ENCODE data around the gene CNNM1. TPM values are rescaled to one million over a fixed set of nuclear protein-coding genes. Genes with fewer than 3 reads are reported as not detected.

The CNNM1 gene
- total RNA-seq, 1 experiment from 2014 or later: not detected

GRCh38 chr10:99358101-99358500 is 28.9 kb downstream of the CNNM1 start:
- no peaks in the 10 kb centered on the region for H3K79me2 ChIP-seq (ENCODE audit: insufficient read depth, low read length)
- no peak overlapping the region for H3K4me2 ChIP-seq (ENCODE audit: low read length)
- intact Hi-C loops (cut with micrococcal nuclease): no loop called here
- H3K4me1 ChIP-seq (ENCODE audit: control insufficient read depth in 1 of 2, insufficient read depth in 2 of 2, low read length in 2 of 2): no peaks in the 10 kb centered on the region
- ChIA-PET POLR2A (no interaction called here), CTCF (no interaction called here), RAD21 (ENCODE audit: low non-redundant PET in 1 of 2, low total read pairs in 2 of 2, uncharacterized antibody in 2 of 2, unreplicated experiment in 2 of 2) (no interaction called here)
- no peaks in the 10 kb centered on the region for H4K20me1 ChIP-seq (ENCODE audit: insufficient read depth)
- H3K9me2 ChIP-seq (ENCODE audit: insufficient read depth): no peaks in the 10 kb centered on the region
- no TSS peak for BruUV-seq (replicated peaks)
- no peak overlapping the region for H2AFZ ChIP-seq (ENCODE audit: low read depth, low read length, poor library complexity, severe bottlenecking)
- H3K9ac ChIP-seq (ENCODE audit: low read length): no peak overlapping the region
- H3K27me3 ChIP-seq (ENCODE audit: insufficient read depth, low read length): peaks cover 55% of the 10 kb centered on the region
- ATAC-seq (no peak), DNase-seq (ENCODE audit: low read depth, low spot score) (no peak)
- TF ChIP-seq, protein P1, sequence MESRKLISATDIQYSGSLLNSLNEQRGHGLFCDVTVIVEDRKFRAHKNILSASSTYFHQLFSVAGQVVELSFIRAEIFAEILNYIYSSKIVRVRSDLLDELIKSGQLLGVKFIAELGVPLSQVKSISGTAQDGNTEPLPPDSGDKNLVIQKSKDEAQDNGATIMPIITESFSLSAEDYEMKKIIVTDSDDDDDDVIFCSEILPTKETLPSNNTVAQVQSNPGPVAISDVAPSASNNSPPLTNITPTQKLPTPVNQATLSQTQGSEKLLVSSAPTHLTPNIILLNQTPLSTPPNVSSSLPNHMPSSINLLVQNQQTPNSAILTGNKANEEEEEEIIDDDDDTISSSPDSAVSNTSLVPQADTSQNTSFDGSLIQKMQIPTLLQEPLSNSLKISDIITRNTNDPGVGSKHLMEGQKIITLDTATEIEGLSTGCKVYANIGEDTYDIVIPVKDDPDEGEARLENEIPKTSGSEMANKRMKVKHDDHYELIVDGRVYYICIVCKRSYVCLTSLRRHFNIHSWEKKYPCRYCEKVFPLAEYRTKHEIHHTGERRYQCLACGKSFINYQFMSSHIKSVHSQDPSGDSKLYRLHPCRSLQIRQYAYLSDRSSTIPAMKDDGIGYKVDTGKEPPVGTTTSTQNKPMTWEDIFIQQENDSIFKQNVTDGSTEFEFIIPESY (IDR thresholded peaks at IDR 0.05; ENCODE audit: extremely low read depth, insufficient replicate concordance, low read length): no peak
- TF ChIP-seq, protein P2, sequence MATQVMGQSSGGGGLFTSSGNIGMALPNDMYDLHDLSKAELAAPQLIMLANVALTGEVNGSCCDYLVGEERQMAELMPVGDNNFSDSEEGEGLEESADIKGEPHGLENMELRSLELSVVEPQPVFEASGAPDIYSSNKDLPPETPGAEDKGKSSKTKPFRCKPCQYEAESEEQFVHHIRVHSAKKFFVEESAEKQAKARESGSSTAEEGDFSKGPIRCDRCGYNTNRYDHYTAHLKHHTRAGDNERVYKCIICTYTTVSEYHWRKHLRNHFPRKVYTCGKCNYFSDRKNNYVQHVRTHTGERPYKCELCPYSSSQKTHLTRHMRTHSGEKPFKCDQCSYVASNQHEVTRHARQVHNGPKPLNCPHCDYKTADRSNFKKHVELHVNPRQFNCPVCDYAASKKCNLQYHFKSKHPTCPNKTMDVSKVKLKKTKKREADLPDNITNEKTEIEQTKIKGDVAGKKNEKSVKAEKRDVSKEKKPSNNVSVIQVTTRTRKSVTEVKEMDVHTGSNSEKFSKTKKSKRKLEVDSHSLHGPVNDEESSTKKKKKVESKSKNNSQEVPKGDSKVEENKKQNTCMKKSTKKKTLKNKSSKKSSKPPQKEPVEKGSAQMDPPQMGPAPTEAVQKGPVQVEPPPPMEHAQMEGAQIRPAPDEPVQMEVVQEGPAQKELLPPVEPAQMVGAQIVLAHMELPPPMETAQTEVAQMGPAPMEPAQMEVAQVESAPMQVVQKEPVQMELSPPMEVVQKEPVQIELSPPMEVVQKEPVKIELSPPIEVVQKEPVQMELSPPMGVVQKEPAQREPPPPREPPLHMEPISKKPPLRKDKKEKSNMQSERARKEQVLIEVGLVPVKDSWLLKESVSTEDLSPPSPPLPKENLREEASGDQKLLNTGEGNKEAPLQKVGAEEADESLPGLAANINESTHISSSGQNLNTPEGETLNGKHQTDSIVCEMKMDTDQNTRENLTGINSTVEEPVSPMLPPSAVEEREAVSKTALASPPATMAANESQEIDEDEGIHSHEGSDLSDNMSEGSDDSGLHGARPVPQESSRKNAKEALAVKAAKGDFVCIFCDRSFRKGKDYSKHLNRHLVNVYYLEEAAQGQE (IDR thresholded peaks at IDR 0.05; ENCODE audit: low read depth): no peak
- no peak for TF ChIP-seq RAD21 (IDR thresholded peaks at IDR 0.05; ENCODE audit: low read depth)
- TF ChIP-seq, protein P3, sequence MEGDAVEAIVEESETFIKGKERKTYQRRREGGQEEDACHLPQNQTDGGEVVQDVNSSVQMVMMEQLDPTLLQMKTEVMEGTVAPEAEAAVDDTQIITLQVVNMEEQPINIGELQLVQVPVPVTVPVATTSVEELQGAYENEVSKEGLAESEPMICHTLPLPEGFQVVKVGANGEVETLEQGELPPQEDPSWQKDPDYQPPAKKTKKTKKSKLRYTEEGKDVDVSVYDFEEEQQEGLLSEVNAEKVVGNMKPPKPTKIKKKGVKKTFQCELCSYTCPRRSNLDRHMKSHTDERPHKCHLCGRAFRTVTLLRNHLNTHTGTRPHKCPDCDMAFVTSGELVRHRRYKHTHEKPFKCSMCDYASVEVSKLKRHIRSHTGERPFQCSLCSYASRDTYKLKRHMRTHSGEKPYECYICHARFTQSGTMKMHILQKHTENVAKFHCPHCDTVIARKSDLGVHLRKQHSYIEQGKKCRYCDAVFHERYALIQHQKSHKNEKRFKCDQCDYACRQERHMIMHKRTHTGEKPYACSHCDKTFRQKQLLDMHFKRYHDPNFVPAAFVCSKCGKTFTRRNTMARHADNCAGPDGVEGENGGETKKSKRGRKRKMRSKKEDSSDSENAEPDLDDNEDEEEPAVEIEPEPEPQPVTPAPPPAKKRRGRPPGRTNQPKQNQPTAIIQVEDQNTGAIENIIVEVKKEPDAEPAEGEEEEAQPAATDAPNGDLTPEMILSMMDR (IDR thresholded peaks at IDR 0.05 in 2 of 3, conservative IDR thresholded peaks at IDR 0.05 in 1 of 3; ENCODE audit: borderline replicate concordance in 1 of 3, insufficient read depth in 1 of 3, low read depth in 2 of 3, low read length in 2 of 3): no peak
- no peak for TF ChIP-seq CEBPB (IDR thresholded peaks at IDR 0.05; ENCODE audit: low read depth)
- TF ChIP-seq SP1 (IDR thresholded peaks at IDR 0.05; ENCODE audit: low read depth): no peak
- TF ChIP-seq ZNF274 (IDR thresholded peaks at IDR 0.05; ENCODE audit: low read depth, low read length): no peak
- TF ChIP-seq ATF3 (IDR thresholded peaks at IDR 0.05): no peak
- no peak for TF ChIP-seq ELF1 (IDR thresholded peaks at IDR 0.05; ENCODE audit: borderline replicate concordance, low read depth)
- TF ChIP-seq TCF7L2 (IDR thresholded peaks at IDR 0.05; ENCODE audit: borderline replicate concordance, extremely low read depth, insufficient read depth, insufficient read length): no peak
- TF ChIP-seq JUND (IDR thresholded peaks at IDR 0.05): no peak
- no peak for TF ChIP-seq ZFX (IDR thresholded peaks at IDR 0.05)
- TF ChIP-seq FOSL1 (IDR thresholded peaks at IDR 0.05; ENCODE audit: low read depth): no peak
- TF ChIP-seq, protein P4, sequence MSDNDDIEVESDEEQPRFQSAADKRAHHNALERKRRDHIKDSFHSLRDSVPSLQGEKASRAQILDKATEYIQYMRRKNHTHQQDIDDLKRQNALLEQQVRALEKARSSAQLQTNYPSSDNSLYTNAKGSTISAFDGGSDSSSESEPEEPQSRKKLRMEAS (IDR thresholded peaks at IDR 0.05): no peak
- TF ChIP-seq EGR1 (IDR thresholded peaks at IDR 0.05; ENCODE audit: low read depth): no peak
- TF ChIP-seq EZH2 (IDR thresholded peaks at IDR 0.05): no peak
- no peak for TF ChIP-seq YY1 (IDR thresholded peaks at IDR 0.05; ENCODE audit: extremely low read depth, insufficient replicate concordance, low read depth, low read length)
- TF ChIP-seq POLR2A (IDR thresholded peaks at IDR 0.05; ENCODE audit: borderline replicate concordance, extremely low read depth, insufficient read depth, insufficient read length): no peak
- no peak for TF ChIP-seq EZH2phosphoT487 (IDR thresholded peaks at IDR 0.05; ENCODE audit: borderline replicate concordance)
- no peak for TF ChIP-seq POLR2AphosphoS5 (IDR thresholded peaks at IDR 0.05; ENCODE audit: low read depth, low read length)
- no peaks in the 10 kb centered on the region for H3K9me3 ChIP-seq (ENCODE audit: control insufficient read depth in 1 of 2, insufficient read depth in 1 of 2, low read depth in 1 of 2, low read length in 2 of 2)
- H3K36me3 ChIP-seq (ENCODE audit: control insufficient read depth in 1 of 2, insufficient read depth in 2 of 2, low read length in 2 of 2): no peaks in the 10 kb centered on the region
- no peak overlapping the region for H3K4me3 ChIP-seq (replicated peaks in 1 of 2; ENCODE audit: low read depth in 1 of 2, low read length in 2 of 2)
- no peak overlapping the region for H3K27ac ChIP-seq (ENCODE audit: low read depth, low read length)
